Keratinocyte (primary cell): ENCODE measurements around the gene TMEM200A. TPM values are rescaled to one million over a fixed set of nuclear protein-coding genes. Genes with fewer than 3 reads are reported as not detected.

Experiments
- DNase-seq: peaks from one replicate; pipeline ENCODE4 v3.0.0-alpha.2; 2011; ENCODE audit warnings: low read depth, missing footprints, low spot score
- FAIRE-seq: peaks from 2 replicates; lab custom pipeline; 2011; peaks lifted over from hg19 to GRCh38; lab: Jason Lieb, UNC
- H2AFZ ChIP-seq: 2 replicates; pipeline ENCODE4 v1.6.0; 2012; ENCODE audit warnings: low read length, control low read depth, inconsistent platforms; ENCODE audit not compliant: control insufficient read depth
- H3K27ac ChIP-seq: 2 replicates; pipeline ENCODE4 v1.5.1; 2011; ENCODE audit warnings: low read length; ENCODE audit not compliant: control insufficient read depth, insufficient read depth
- H3K27me3 ChIP-seq: 3 replicates; pipeline ENCODE4 v1.6.0; 2011; ENCODE audit warnings: low read length; ENCODE audit not compliant: control insufficient read depth, insufficient read depth; ENCODE audit errors: extremely low read depth
- H3K36me3 ChIP-seq, 2 experiments: 2 replicates in 1 of 2; 3 replicates in 1 of 2; pipeline ENCODE4 v1.5.1; 2011; ENCODE audit warnings: low read length in 2 of 2, mild to moderate bottlenecking in 1 of 2; ENCODE audit not compliant: control insufficient read depth in 2 of 2, insufficient read depth in 2 of 2; ENCODE audit errors: extremely low read depth in 1 of 2
- H3K4me1 ChIP-seq: 3 replicates; pipeline ENCODE4 v1.5.1; 2011; ENCODE audit warnings: low read length; ENCODE audit not compliant: control insufficient read depth, insufficient read depth; ENCODE audit errors: extremely low read depth
- H3K4me2 ChIP-seq: 3 replicates; pipeline ENCODE4 v1.6.0; 2011; ENCODE audit warnings: low read depth, low read length; ENCODE audit not compliant: control insufficient read depth, insufficient read depth; ENCODE audit errors: extremely low read depth
- H3K4me3 ChIP-seq, 3 experiments: fragments of 200-600 bp in 1 of 3; sonication (generic) in 1 of 3; 2 replicates in 2 of 3; 3 replicates in 1 of 3; pipeline ENCODE4 v1.5.1; 2011 to 2016; ENCODE audit warnings: low read length in 3 of 3, mild to moderate bottlenecking in 3 of 3, control low read depth in 2 of 3, inconsistent platforms in 1 of 3, low read depth in 1 of 3, mixed read lengths in 1 of 3, mixed run types in 1 of 3, moderate library complexity in 1 of 3; ENCODE audit not compliant: control insufficient read depth in 2 of 3, insufficient read depth in 2 of 3; ENCODE audit errors: extremely low read depth in 1 of 3
- H3K79me2 ChIP-seq: 2 replicates; pipeline ENCODE4 v1.6.0; 2012; ENCODE audit warnings: low read length; ENCODE audit not compliant: control insufficient read depth, insufficient read depth
- H3K9ac ChIP-seq: 3 replicates; pipeline ENCODE4 v1.6.0; 2011; ENCODE audit warnings: low read length; ENCODE audit not compliant: control insufficient read depth, insufficient read depth; ENCODE audit errors: extremely low read depth
- H3K9me1 ChIP-seq: 3 replicates; pipeline ENCODE4 v1.6.0; 2011; ENCODE audit warnings: low read length; ENCODE audit not compliant: control insufficient read depth, insufficient read depth; ENCODE audit errors: extremely low read depth
- H3K9me3 ChIP-seq: 2 replicates; pipeline ENCODE4 v1.5.1; 2012; ENCODE audit warnings: low read depth, low read length; ENCODE audit not compliant: control insufficient read depth
- H4K20me1 ChIP-seq: 3 replicates; pipeline ENCODE4 v1.6.0; 2011; ENCODE audit warnings: low read length; ENCODE audit not compliant: control insufficient read depth, insufficient read depth; ENCODE audit errors: extremely low read depth
- EZH2 ChIP-seq: IDR thresholded peaks from one replicate; pipeline ENCODE4 v1.6.1; 2012; ENCODE audit warnings: inconsistent platforms, mild to moderate bottlenecking, low read length, moderate library complexity
- dilution Hi-C: fragments of 300-500 bp; cut with MboI; formaldehyde crosslinking; loops from one replicate; pipeline ENCODE4 v1.7.0; 2020; ENCODE audit warnings: low sequenced_read_pairs; ENCODE audit not compliant: extremely low pct_ligation_motif_present
- polyA minus RNA-seq, 3 experiments: library from RNA; depleted of rRNA, polyadenylated mRNA; stranded (reverse); fragments of >200 nt; gene quantifications; 1 replicate in 1 of 3; 2 replicates in 1 of 3; 3 replicates in 1 of 3; pipeline ENCODE4 v1.2.3, GENCODE V29; 2011
- polyA plus RNA-seq, 5 experiments: library from polyadenylated mRNA; depleted of rRNA in 3 of 5; stranded (reverse) in 3 of 5; stranded (forward) in 1 of 5; unstranded in 1 of 5; fragments of >200 nt; gene quantifications; 1 replicate in 1 of 5; 2 replicates in 3 of 5; 3 replicates in 1 of 5; pipeline versions ENCODE4 v1.2.1 to v1.2.3, GENCODE V29; 2011 to 2012; ENCODE audit warnings: missing spikeins in 2 of 5, low read depth in 1 of 5, low replicate concordance in 1 of 5
- TF ChIP-seq, protein P1 (sequence below), 3 experiments: IDR thresholded peaks in 1 of 3; conservative IDR thresholded peaks in 1 of 3; optimal IDR thresholded peaks in 1 of 3; 2 replicates in 2 of 3; 3 replicates in 1 of 3; pipeline versions ENCODE3 to v1.5.1; 2011; ENCODE audit warnings: low read length in 3 of 3, mild to moderate bottlenecking in 3 of 3, moderate library complexity in 2 of 3, control low read depth in 1 of 3, inconsistent platforms in 1 of 3; ENCODE audit not compliant: insufficient read depth in 2 of 3; ENCODE audit errors: extremely low read depth in 1 of 3

Gene TMEM200A
- polyA plus RNA-seq (23.9 to 104 TPM (median 80.4 TPM) in 3 replicates), polyA minus RNA-seq (26.8 to 87.7 TPM (median 56.8 TPM) in 3 replicates)
- 9.3 TPM for polyA plus RNA-seq (2011; ENCODE audit: low read depth)
- 25.4 and 42.1 TPM in 2 replicates for polyA plus RNA-seq (2011; cell fraction: cytosol; rRNA removed)
- 49.6 and 62.1 TPM in 2 replicates for polyA plus RNA-seq (2011; cell fraction: nucleus; rRNA removed)
- polyA plus RNA-seq (2012; ENCODE audit: low replicate concordance), result 10.9 and 118 TPM in 2 replicates
- polyA minus RNA-seq (2011; cell fraction: cytosol; rRNA and poly(A)+ RNA removed), result 29.5 TPM
- 41.7 and 76.6 TPM in 2 replicates for polyA minus RNA-seq (2011; cell fraction: nucleus; rRNA and poly(A)+ RNA removed)

DNA sequence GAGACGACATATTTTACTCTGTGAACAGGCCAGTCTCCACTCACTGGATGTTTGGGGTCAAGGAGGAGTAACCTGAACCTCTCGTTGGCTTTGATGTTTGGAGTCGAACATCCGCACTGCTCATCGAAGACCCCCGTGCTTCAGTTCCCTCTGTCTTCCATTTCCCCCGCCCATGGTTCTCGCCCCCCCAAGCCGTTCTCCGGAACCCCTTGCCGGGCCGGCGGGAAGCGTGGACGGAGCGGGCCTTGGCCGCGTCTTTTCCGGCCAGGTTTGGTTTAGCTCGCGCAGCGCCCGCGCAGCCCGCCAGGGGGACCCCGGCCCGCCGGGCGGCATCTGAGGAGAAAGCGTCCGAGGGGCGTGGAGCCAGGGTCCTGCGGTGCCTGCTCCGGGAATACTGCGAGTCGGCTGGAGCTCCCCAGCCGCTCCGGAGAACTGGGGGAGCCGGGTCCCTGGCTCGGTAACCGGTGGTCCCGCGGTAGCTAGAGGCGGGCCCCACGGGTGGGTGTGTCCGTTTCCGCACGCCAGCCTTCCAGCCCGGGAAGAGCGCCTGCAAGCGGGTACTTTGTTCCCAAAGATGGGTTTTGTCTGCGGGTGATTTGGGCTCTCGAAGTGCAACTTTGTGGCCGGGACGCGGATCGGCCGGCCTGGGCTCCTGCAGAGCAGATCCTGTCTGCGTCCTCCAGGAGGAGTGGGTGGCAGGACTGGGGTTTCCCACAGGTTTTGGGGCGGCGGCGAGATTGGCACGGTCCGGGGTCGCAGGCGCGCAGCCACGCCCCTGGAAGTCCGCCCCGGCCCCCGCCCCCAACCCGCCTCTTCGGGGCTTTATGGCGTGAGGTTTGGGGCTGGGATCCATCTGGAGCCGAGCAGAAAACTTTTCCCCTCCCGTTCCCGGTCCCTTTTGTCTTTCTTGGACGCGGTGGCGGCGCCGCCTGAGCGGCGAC lies at the start of gene TMEM200A:
TSS of gene TMEM200A (plus strand) at position 852 of the 941 bp plus-strand sequence. CDS start 74,406 bp downstream, outside the sequence.
- Histone ChIP-seq H3K36me3 (peaks cover 0 to 3% of the 10 kb centered on the region in 2 experiments), H3K27me3 (no peaks in the 10 kb centered on the region), H4K20me1 (no peaks in the 10 kb centered on the region), H3K27ac (peak within 1 kb of the TSS; percentile 74), H3K4me2 (peak within 1 kb of the TSS; percentile 88), H3K9ac (peak within 1 kb of the TSS; percentile 87), H2AFZ (peak within 1 kb of the TSS; percentile 75), H3K9me1 (no peaks in the 10 kb centered on the region), H3K4me3 (peak within 1 kb of the TSS; percentile 77 to 93 (median 86)), H3K4me1 (peaks cover 17% of the 10 kb centered on the region), H3K9me3 (no peaks in the 10 kb centered on the region), H3K79me2 (peaks cover 72% of the 10 kb centered on the region)
- dilution Hi-C loops, result no loop called here
- DNase-seq (no peak), FAIRE-seq (peak; percentile 72)
- TF ChIP-seq, protein P1, sequence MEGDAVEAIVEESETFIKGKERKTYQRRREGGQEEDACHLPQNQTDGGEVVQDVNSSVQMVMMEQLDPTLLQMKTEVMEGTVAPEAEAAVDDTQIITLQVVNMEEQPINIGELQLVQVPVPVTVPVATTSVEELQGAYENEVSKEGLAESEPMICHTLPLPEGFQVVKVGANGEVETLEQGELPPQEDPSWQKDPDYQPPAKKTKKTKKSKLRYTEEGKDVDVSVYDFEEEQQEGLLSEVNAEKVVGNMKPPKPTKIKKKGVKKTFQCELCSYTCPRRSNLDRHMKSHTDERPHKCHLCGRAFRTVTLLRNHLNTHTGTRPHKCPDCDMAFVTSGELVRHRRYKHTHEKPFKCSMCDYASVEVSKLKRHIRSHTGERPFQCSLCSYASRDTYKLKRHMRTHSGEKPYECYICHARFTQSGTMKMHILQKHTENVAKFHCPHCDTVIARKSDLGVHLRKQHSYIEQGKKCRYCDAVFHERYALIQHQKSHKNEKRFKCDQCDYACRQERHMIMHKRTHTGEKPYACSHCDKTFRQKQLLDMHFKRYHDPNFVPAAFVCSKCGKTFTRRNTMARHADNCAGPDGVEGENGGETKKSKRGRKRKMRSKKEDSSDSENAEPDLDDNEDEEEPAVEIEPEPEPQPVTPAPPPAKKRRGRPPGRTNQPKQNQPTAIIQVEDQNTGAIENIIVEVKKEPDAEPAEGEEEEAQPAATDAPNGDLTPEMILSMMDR (optimal IDR thresholded peaks at IDR 0.05 in 1 of 3, IDR thresholded peaks at IDR 0.05 in 1 of 3, conservative IDR thresholded peaks at IDR 0.05 in 1 of 3; ENCODE audit: extremely low read depth in 1 of 3, insufficient read depth in 2 of 3, low read length in 3 of 3), result peak in 2 of 3 experiments; percentile 65 to 94
- no peak for TF ChIP-seq EZH2

DNA sequence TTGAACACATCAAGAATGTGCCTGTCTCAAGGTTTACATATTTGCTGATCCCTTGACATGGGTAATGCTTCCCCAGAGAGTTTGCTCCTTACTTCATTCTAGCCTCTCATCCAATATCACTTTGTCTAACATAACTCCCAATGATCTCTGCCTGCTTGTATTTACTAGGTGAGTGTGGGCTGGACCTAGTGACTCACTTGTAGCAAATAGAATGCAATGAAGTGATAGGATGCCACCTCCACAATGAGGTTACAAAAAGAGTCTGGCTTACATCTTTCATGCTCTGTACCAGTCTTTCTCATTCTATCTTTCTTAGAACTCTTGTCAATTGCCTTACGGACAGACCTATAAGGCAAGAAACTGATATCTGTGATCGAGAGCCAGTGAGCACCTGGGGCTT lies 44.9 kb upstream of the TMEM200A start:
- Histone ChIP-seq H3K79me2 (peaks cover 4% of the 10 kb centered on the region), H3K4me2 (no peak overlapping the region), H3K36me3 (no peaks in the 10 kb centered on the region), H3K4me3 (no peak overlapping the region), H3K9me1 (no peaks in the 10 kb centered on the region), H3K9me3 (no peaks in the 10 kb centered on the region), H3K27me3 (no peaks in the 10 kb centered on the region), H3K4me1 (peaks cover 8% of the 10 kb centered on the region), H4K20me1 (no peaks in the 10 kb centered on the region), H2AFZ (no peak overlapping the region), H3K27ac (no peak overlapping the region), H3K9ac (no peak overlapping the region)
- FAIRE-seq, result peak; percentile 20
- no peak for DNase-seq
- TF ChIP-seq EZH2, result no peak
- TF ChIP-seq, protein P1 (optimal IDR thresholded peaks at IDR 0.05 in 1 of 3, IDR thresholded peaks at IDR 0.05 in 1 of 3, conservative IDR thresholded peaks at IDR 0.05 in 1 of 3; ENCODE audit: extremely low read depth in 1 of 3, insufficient read depth in 2 of 3, low read length in 3 of 3), result no peak
- dilution Hi-C loops, result loop anchor here (25.0 kb wide), 1 partner anchor 441 kb away; no protein-coding TSS in a partner anchor
